ENCODE measurements around the gene TNFRSF8. TPM values are rescaled to one million over a fixed set of nuclear protein-coding genes. Genes with fewer than 3 reads are reported as not detected.

Gene TNFRSF8
- total RNA-seq, 1 donor from 2014 or later, result not detected

DNA sequence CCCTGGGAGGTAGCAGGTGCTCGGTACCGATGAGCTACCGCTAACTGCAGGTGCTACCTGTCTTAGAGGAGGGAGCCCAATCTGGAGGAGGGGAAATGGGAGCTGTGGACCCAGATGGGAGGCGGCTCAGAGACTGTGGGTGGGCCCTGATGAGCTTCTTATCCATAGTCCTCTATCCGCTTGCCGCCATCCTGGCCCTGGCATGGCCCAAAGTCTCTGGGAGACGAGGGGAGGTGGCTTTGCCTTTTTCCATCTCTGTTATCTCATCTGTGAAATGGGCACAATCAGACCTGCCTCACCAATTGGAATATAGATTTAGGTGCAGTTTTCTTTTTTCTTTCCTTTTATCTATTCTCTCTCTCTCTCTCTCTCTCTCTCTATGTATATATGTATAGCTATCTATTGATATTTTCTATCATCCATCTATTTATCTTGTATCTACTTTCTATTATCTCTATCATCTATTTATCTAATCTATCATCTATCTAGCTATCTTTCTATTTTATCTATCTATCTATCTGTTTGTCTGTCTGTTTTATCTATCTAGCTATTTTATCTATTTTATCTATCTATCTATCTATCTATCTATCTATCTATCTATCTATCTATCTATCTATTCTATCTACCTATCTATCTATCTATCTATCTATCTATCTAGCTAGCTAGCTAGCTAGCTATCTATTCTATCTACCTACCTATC lies 120.1 kb downstream of the TNFRSF8 start:
- Histone ChIP-seq H3K4me3 (ENCODE audit: low read depth, low read length) (no peak overlapping the region), H3K36me3 (ENCODE audit: control insufficient read depth, insufficient read depth, low read length) (no peaks in the 10 kb centered on the region), H3K27me3 (ENCODE audit: control insufficient read depth, insufficient read depth, low read length) (peaks cover 13% of the 10 kb centered on the region)
- DNase-seq (ENCODE audit: low read depth) (no peak), FAIRE-seq (no peak)
- TF ChIP-seq, protein P1, sequence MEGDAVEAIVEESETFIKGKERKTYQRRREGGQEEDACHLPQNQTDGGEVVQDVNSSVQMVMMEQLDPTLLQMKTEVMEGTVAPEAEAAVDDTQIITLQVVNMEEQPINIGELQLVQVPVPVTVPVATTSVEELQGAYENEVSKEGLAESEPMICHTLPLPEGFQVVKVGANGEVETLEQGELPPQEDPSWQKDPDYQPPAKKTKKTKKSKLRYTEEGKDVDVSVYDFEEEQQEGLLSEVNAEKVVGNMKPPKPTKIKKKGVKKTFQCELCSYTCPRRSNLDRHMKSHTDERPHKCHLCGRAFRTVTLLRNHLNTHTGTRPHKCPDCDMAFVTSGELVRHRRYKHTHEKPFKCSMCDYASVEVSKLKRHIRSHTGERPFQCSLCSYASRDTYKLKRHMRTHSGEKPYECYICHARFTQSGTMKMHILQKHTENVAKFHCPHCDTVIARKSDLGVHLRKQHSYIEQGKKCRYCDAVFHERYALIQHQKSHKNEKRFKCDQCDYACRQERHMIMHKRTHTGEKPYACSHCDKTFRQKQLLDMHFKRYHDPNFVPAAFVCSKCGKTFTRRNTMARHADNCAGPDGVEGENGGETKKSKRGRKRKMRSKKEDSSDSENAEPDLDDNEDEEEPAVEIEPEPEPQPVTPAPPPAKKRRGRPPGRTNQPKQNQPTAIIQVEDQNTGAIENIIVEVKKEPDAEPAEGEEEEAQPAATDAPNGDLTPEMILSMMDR (IDR thresholded peaks at IDR 0.05; ENCODE audit: insufficient read depth, low read length, severe bottlenecking), result no peak

GRCh38 chr1:12184008-12184681 lies 121.0 kb downstream of the TNFRSF8 start:
- Histone ChIP-seq H3K27me3 (ENCODE audit: control insufficient read depth, insufficient read depth, low read length) (peaks cover 17% of the 10 kb centered on the region), H3K4me3 (ENCODE audit: low read depth, low read length) (no peak overlapping the region), H3K36me3 (ENCODE audit: control insufficient read depth, insufficient read depth, low read length) (no peaks in the 10 kb centered on the region)
- DNase-seq (ENCODE audit: low read depth), result no peak
- no peak for FAIRE-seq
- TF ChIP-seq, protein P1 (IDR thresholded peaks at IDR 0.05; ENCODE audit: insufficient read depth, low read length, severe bottlenecking), result no peak

GRCh38 chr1:12185036-12185917 lies 122.2 kb downstream of the TNFRSF8 start:
- Histone ChIP-seq H3K36me3 (ENCODE audit: control insufficient read depth, insufficient read depth, low read length) (no peaks in the 10 kb centered on the region), H3K27me3 (ENCODE audit: control insufficient read depth, insufficient read depth, low read length) (peaks cover 17% of the 10 kb centered on the region), H3K4me3 (ENCODE audit: low read depth, low read length) (no peak overlapping the region)
- DNase-seq (ENCODE audit: low read depth) (no peak), FAIRE-seq (no peak)
- TF ChIP-seq, protein P1 (IDR thresholded peaks at IDR 0.05; ENCODE audit: insufficient read depth, low read length, severe bottlenecking), result no peak

DNA sequence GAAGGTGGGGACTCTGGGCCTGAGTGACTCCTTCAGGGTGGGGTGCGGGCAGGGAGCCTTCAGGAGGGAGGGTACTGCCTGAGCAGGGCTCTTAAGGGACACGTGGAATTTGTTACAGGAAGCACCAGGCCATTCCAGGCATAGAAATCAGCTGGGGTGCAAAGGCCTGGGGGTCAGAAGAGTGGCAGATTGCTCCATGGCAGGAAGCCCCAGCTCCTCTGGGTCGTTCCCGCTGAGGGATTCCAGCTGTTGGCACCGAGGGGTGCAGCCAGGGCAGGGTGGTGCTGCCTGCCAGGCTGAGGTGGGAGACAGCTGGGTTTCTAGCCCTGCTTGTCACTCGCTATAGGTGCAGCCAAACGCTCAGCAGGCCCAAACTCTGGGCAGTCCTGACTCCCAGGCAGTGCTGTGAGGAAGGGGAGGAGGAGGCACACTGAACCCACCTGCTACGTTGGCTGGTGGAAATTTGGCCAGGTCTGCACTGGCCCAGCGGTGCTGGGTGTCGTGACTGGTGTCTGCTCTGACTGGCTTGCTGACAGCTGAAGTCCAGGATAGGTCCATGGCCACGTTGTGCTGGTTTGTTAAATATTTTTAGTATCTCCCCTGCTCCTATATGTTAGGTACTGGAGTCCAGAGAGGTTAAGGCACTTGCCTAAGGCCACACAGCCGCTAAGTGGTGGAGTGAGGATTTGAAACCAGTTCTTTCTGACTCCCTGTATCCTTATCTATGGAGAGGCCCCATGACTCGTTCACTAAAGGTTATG lies 123.0 kb downstream of the TNFRSF8 start:
- no peak overlapping the region for H3K4me3 ChIP-seq (ENCODE audit: low read depth, low read length)
- TF ChIP-seq, protein P1 (IDR thresholded peaks at IDR 0.05; ENCODE audit: insufficient read depth, low read length, severe bottlenecking), result no peak
- no peak for DNase-seq (ENCODE audit: low read depth)
- H3K27me3 ChIP-seq (ENCODE audit: control insufficient read depth, insufficient read depth, low read length), result peaks cover 22% of the 10 kb centered on the region
- no peak for FAIRE-seq
- no peaks in the 10 kb centered on the region for H3K36me3 ChIP-seq (ENCODE audit: control insufficient read depth, insufficient read depth, low read length)

GRCh38 chr1:12186679-12186985 lies 123.5 kb downstream of the TNFRSF8 start:
- Histone ChIP-seq H3K4me3 (ENCODE audit: low read depth, low read length) (no peak overlapping the region), H3K27me3 (ENCODE audit: control insufficient read depth, insufficient read depth, low read length) (peaks cover 23% of the 10 kb centered on the region), H3K36me3 (ENCODE audit: control insufficient read depth, insufficient read depth, low read length) (no peaks in the 10 kb centered on the region)
- FAIRE-seq (no peak), DNase-seq (ENCODE audit: low read depth) (no peak)
- TF ChIP-seq, protein P1 (IDR thresholded peaks at IDR 0.05; ENCODE audit: insufficient read depth, low read length, severe bottlenecking), result no peak
